Tibial nerve (tissue), 4 donors: ENCODE results near the gene PIK3AP1.

ENCODE experiments used
- CTCF ChIP-seq, 5 experiments: fragments of 200-600 bp in 3 of 5; fragments of 450-650 bp in 2 of 5; sonication (generic) in 3 of 5; IDR thresholded peaks; one replicate each; pipeline ENCODE4 v1.5.1; 2016 to 2019; ENCODE audit warnings: antibody characterized with exemption in 5 of 5, mild to moderate bottlenecking in 3 of 5, moderate library complexity in 2 of 5
- EP300 ChIP-seq, 2 donors: sonication (generic); formaldehyde crosslinking; IDR thresholded peaks; one replicate each; pipeline ENCODE4 v1.6.1; 2017; ENCODE audit warnings: antibody characterized with exemption in 2 of 2, mild to moderate bottlenecking in 1 of 2
- POLR2A ChIP-seq, 2 donors: fragments of 450-650 bp; IDR thresholded peaks; one replicate each; pipeline ENCODE4 v1.6.1; 2017; ENCODE audit warnings: antibody characterized with exemption in 2 of 2, mild to moderate bottlenecking in 2 of 2, moderate library complexity in 2 of 2

- TF ChIP-seq CTCF (IDR thresholded peaks at IDR 0.05) = no peak
- no peak for TF ChIP-seq POLR2A (IDR thresholded peaks at IDR 0.05)
- TF ChIP-seq EP300 (IDR thresholded peaks at IDR 0.05) = no peak
These were observed 123.6 kb downstream of the PIK3AP1 start for GRCh38 chr10:96596422-96597407.
